ENCODE results near the gene GPER1.

Gene GPER1

GRCh38 chr7:1090236-1090635 is 2.3 kb downstream of the GPER1 start:
- DNase-seq (ENCODE audit: low spot score), result no peak

DNA sequence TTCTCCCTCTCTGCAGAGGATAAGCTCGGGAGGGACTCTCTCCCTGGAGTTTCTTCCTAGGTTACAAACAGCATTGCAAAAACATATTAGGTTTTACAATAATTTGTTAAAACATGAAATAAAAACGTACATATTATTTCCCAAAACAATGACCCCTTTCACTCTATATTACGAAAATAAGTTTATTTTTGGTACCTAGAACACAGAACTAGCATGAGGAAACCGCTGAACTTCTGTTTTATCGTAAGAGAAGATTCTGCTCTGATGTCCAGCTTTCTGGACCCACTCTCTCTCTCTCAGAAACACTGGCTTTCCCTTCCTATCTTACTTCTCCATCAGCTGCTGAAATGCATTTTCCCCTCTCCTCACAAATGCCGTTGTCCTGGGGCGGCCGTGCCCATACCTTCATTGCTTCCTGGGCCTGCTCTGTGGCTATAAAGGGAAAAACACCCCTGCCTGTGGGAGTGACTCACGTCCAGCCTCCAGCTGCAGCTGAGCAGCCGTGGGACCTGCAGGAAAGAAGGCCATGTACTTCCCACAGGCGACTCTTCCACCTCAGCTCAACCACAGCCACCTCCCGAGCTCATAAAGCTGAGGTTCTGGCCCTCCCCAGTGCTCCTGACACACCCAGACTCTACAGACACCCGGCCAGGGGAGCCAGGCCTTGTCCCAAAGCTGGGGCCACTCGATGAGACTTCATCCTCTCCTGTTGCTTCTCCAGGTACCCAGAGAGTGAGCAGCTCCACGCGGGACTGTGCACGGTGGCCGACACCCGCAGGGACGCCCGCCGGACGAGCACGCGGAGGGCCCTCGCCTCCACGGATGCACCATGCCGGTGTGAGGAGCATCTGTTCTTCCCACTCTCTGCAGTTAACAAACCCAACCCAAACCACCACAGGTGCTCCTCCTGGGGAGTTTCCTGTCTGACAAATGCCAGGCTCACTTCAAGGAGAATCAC is 3.1 kb downstream of the GPER1 start:
- DNase-seq (ENCODE audit: low spot score), result no peak

- no peak for DNase-seq (ENCODE audit: low spot score)
These were observed 3.7 kb downstream of the GPER1 start for GRCh38 chr7:1091644-1092027.

GRCh38 chr7:1092161-1092632 is 4.3 kb downstream of the GPER1 start:
- no peak for DNase-seq (ENCODE audit: low spot score)

DNA sequence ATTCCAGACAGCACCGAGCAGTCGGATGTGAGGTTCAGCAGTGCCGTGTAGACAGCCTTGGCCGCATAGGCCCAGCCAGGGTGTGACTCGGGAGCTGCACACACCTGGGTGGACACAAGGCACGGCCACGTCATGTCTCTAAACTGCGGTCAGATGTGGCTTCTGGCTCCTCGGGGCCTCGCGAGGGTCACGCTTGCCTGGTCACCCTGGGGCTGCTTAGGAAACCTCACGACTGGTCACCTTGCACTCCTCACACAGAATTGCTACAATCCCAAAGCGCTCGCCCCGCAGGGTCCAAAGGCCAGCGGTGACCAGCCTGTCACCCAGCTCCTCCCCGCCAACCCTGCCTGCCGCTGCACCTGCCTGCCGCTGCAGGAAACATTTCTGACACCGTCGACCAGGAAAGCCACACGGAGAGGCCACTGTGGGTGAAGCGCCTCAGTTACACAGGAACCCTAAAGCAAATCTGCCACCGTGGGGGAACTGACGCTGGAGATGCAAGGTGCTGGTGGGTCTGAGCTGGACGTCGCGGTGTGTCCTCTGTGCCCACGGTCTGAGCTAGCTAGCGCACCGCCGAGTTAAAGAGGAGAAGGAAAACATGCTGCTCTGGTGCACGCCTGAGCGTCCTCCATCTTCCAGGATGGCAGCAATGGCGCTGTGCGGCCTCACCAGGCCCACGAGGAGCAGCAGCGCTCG is 5.0 kb downstream of the GPER1 start:
- no peak for DNase-seq (ENCODE audit: low spot score)

- no peak for DNase-seq (ENCODE audit: low spot score)
These were observed 5.6 kb downstream of the GPER1 start for GRCh38 chr7:1093502-1093843.

- no peak for DNase-seq (ENCODE audit: low spot score)
These were observed 6.1 kb downstream of the GPER1 start for GRCh38 chr7:1093916-1094508.

DNA sequence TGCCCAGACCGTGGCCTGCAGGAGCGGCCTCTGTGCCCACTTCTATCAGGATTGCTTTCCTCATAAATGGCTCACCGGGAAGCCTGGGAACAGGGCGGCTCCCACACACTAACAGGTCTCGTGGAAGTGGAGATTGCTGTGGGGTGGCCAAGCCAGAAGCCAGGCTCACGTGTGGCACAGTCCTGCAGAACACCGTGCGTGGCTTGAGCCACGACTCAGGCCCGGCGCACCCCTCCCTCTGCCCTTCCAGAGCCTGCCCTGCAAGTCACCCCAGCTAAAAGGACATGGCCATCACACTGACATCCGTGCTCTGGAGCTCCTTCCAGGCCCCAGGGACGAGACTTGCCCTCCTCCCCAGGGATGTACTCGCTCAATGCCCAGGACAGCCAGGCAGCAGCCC is 7.0 kb downstream of the GPER1 start:
- DNase-seq (ENCODE audit: low spot score), result no peak

- DNase-seq (ENCODE audit: low spot score), result no peak
These were observed 7.8 kb downstream of the GPER1 start for GRCh38 chr7:1095621-1096155.

- DNase-seq (ENCODE audit: low spot score), result no peak
These were observed 8.5 kb downstream of the GPER1 start for GRCh38 chr7:1096156-1097119.

- no peak for DNase-seq (ENCODE audit: low spot score)
These were observed 9.2 kb downstream of the GPER1 start for GRCh38 chr7:1097120-1097504.

DNA sequence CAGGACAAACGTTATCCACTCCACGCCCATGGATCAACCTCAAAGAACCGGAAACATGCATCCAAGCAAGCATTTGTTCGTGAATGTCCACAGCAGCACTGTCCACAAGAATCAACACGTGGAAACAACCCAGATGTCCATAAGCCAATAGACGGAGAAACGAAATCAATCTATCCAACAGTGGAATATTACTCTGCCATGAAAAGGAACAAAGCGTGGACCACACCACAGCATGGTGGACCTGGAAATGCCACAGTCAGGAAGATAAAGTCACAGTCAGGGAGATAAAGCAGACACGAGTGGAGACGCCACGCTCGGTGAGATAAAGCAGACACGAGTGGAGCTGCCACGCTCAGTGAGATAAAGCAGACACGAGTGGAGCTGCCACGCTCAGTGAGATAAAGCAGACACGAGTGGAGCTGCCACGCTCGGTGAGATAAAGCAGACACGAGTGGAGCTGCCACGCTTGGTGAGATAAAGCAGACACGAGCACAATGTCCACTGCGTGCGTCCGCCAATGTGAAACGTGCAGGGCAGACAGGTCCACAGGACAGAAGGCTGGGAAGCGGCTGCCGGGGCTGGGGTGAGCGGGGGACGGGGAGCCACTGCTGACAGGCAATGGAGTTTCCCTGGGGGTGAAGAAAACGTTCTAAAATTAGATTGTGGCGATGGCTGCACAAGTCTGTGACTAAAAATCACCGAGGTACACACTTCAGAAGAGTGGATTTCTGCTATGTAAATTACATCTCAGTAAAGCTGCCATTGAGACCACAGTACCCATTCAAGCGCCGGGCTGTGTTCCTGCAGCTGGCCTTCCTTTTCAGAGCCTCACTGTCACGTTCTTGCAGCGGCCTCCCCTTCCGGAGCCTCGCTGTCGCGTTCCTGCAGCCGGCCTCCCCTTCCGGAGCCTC is 10.6 kb downstream of the GPER1 start:
- no peak for DNase-seq (ENCODE audit: low spot score)

- no peak for DNase-seq (ENCODE audit: low spot score)
These were observed 11.2 kb downstream of the GPER1 start for GRCh38 chr7:1099154-1099542.

GRCh38 chr7:1099637-1100036 is 11.7 kb downstream of the GPER1 start:
- no peak for DNase-seq (ENCODE audit: low spot score)

- no peak for DNase-seq (ENCODE audit: low spot score)
These were observed 12.5 kb downstream of the GPER1 start for GRCh38 chr7:1100386-1100785.

DNA sequence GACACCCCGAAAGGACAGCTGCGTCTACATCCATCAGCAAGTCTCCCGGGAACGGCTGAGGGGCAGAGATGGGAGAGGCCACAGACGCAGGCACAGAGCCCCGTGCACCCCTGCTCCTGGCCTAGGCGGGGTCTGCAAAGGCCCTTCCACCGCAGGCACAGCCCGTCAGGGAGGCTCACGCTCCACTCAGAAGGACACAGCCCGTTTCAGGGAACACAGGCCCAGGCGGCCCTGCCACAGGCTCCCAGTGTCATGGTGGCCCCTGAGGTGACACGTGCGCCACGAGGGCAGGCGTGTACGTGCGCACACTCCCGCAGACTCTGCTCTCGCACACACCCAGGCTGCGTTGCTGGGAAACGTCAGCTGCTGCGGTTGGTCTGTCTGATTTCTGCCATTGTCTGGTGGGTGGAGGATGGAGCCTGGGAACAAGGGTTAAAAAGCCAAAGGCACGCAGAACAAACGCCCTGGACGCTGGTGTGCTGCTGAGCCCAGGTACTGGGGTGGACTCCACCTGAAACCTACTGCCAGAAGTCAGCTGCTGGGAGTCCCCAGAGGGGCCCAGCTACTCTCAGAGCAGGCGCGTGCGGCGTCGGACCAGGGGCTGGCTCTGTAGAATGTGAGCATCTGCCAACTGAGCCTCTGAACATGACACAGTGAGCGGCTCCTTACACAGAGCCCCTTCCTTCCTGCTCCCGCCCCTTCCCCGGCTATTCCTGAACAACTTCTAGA is 13.1 kb downstream of the GPER1 start:
- no peak for DNase-seq (ENCODE audit: low spot score)

DNA sequence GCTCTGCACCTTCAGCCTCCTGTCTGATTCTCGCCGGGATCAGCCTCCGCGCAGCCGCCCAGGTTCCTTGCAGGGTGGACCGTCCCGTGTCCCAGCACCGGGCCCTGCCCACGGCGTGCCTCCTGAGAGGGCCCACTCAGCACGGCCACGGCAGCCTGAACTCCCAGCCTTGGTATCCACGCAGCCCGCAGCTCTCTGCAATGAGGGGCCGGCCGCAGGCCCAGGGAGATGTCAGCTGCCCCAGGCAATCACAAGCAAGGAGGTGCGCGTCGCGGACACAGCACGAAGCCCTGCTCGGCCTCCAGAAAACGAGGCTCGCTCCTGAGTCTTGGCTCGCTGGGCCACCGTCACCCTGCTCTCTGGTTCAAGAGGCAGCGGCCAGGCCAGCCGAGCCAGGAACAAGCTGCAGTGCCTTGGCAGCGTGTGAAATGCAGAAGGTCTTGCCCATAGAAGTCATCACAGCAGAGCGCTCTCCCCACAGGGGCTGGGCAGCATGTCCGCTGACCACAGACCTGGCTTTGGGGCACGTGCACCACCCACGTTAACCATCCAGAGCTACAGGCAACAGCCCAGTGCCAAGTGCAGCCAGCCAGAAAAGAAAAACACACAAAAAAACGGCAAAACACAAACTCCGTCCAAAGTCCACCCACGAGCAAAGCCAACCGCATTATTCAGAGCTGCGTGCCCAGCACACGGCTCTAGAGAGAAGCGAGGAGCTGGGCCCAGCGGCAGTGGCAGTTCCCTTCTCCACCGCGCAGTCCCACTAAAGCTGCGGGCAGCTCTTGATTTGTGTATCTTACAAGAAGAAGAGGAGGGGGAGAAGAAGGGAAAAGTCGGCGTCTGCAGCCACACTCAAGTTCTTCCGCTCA is 13.9 kb downstream of the GPER1 start:
- DNase-seq (ENCODE audit: low spot score), result no peak

GRCh38 chr7:1103009-1103788 is 15.3 kb downstream of the GPER1 start:
- no peak for DNase-seq (ENCODE audit: low spot score)

Measured in pons (tissue), 1 donor.